ENCODE measurements around the gene FAF1.

FAF1 gene

GRCh38 chr1:50481142-50481736, 478.8 kb downstream of the FAF1 start:
- H3K4me1 ChIP-seq, result no peaks in the 10 kb centered on the region
- H3K36me3 ChIP-seq (ENCODE audit: control insufficient read depth, insufficient read depth, low read length), result no peaks in the 10 kb centered on the region
- no peak overlapping the region for H3K4me3 ChIP-seq (ENCODE audit: low read depth, low read length)
- no peaks in the 10 kb centered on the region for H3K9me3 ChIP-seq (ENCODE audit: control insufficient read depth, low read length)
- H3K79me2 ChIP-seq, result no peaks in the 10 kb centered on the region
- no peak overlapping the region for H3K4me2 ChIP-seq (ENCODE audit: low read length)
- TF ChIP-seq CTCF (IDR thresholded peaks at IDR 0.05), result no peak
- H3K27me3 ChIP-seq (ENCODE audit: control insufficient read depth, insufficient read depth, low read length), result no peaks in the 10 kb centered on the region
- no peak overlapping the region for H3K27ac ChIP-seq
- H3K9ac ChIP-seq, result no peak overlapping the region
- no peak overlapping the region for H2AFZ ChIP-seq

GRCh38 chr1:50476800-50477199, 483.3 kb downstream of the FAF1 start:
- Histone ChIP-seq H3K4me1 (no peaks in the 10 kb centered on the region), H3K4me2 (ENCODE audit: low read length) (no peak overlapping the region), H3K36me3 (ENCODE audit: control insufficient read depth, insufficient read depth, low read length) (no peaks in the 10 kb centered on the region), H3K9me3 (ENCODE audit: control insufficient read depth, low read length) (no peaks in the 10 kb centered on the region), H3K79me2 (no peaks in the 10 kb centered on the region), H3K27ac (no peak overlapping the region), H3K27me3 (ENCODE audit: control insufficient read depth, insufficient read depth, low read length) (no peaks in the 10 kb centered on the region), H3K9ac (no peak overlapping the region), H3K4me3 (ENCODE audit: low read depth, low read length) (no peak overlapping the region), H2AFZ (no peak overlapping the region)
- TF ChIP-seq CTCF (IDR thresholded peaks at IDR 0.05), result no peak

GRCh38 chr1:50474859-50475809, 484.9 kb downstream of the FAF1 start:
- no peak overlapping the region for H3K9ac ChIP-seq
- no peaks in the 10 kb centered on the region for H3K79me2 ChIP-seq
- no peak overlapping the region for H3K27ac ChIP-seq
- no peaks in the 10 kb centered on the region for H3K4me1 ChIP-seq
- H3K4me2 ChIP-seq (ENCODE audit: low read length), result no peak overlapping the region
- H3K4me3 ChIP-seq (ENCODE audit: low read depth, low read length), result no peak overlapping the region
- no peaks in the 10 kb centered on the region for H3K36me3 ChIP-seq (ENCODE audit: control insufficient read depth, insufficient read depth, low read length)
- no peak for TF ChIP-seq CTCF (IDR thresholded peaks at IDR 0.05)
- no peak overlapping the region for H2AFZ ChIP-seq
- no peaks in the 10 kb centered on the region for H3K9me3 ChIP-seq (ENCODE audit: control insufficient read depth, low read length)
- no peaks in the 10 kb centered on the region for H3K27me3 ChIP-seq (ENCODE audit: control insufficient read depth, insufficient read depth, low read length)

- H3K27ac ChIP-seq, result no peak overlapping the region
- TF ChIP-seq CTCF (IDR thresholded peaks at IDR 0.05), result no peak
- H3K36me3 ChIP-seq (ENCODE audit: control insufficient read depth, insufficient read depth, low read length), result no peaks in the 10 kb centered on the region
- H3K27me3 ChIP-seq (ENCODE audit: control insufficient read depth, insufficient read depth, low read length), result no peaks in the 10 kb centered on the region
- no peak overlapping the region for H3K9ac ChIP-seq
- H3K4me3 ChIP-seq (ENCODE audit: low read depth, low read length), result no peak overlapping the region
- no peak overlapping the region for H2AFZ ChIP-seq
- no peaks in the 10 kb centered on the region for H3K79me2 ChIP-seq
- H3K4me1 ChIP-seq, result no peaks in the 10 kb centered on the region
- H3K9me3 ChIP-seq (ENCODE audit: control insufficient read depth, low read length), result no peaks in the 10 kb centered on the region
- no peak overlapping the region for H3K4me2 ChIP-seq (ENCODE audit: low read length)
Measured at GRCh38 chr1:50473513-50473912, 486.6 kb downstream of the FAF1 start.

Measured in parathyroid adenoma (tissue), 2 donors.